PFSK-1 (cell line): ENCODE results near the gene ATP6V0D1.

ENCODE experiments used
- FOXP2 ChIP-seq: optimal IDR thresholded peaks from 2 replicates; pipeline ENCODE3; 2011; ENCODE audit warnings: borderline replicate concordance, control low read depth, inconsistent platforms; ENCODE audit not compliant: insufficient read depth; ENCODE audit errors: extremely low read length, extremely low read depth
- POLR2AphosphoS5 ChIP-seq: IDR thresholded peaks from 2 replicates; pipeline ENCODE4 v1.6.1; 2012; ENCODE audit warnings: low read depth, mild to moderate bottlenecking, control low read depth, low read length, moderate library complexity
- REST ChIP-seq, 2 experiments: IDR thresholded peaks; 2 replicates each; pipeline versions ENCODE4 v1.6.1 to v1.8.0; 2011 to 2012; ENCODE audit warnings: low read depth in 2 of 2, low read length in 2 of 2, control low read depth in 1 of 2, inconsistent platforms in 1 of 2, mild to moderate bottlenecking in 1 of 2, moderate library complexity in 1 of 2; ENCODE audit not compliant: insufficient read depth in 1 of 2
- SIN3A ChIP-seq: IDR thresholded peaks from 2 replicates; pipeline ENCODE4 v1.6.1; 2012; ENCODE audit warnings: mild to moderate bottlenecking, low read length, moderate library complexity, borderline replicate concordance; ENCODE audit not compliant: insufficient read depth
- TAF1 ChIP-seq: IDR thresholded peaks from 2 replicates; pipeline ENCODE4 v1.6.1; 2012; ENCODE audit warnings: low read length, control low read depth, borderline replicate concordance; ENCODE audit not compliant: insufficient read depth

The ATP6V0D1 gene

GRCh38 chr16:67526149-67526791, 45.3 kb upstream of the ATP6V0D1 start:
- no peak for TF ChIP-seq FOXP2
- no peak for TF ChIP-seq POLR2AphosphoS5
- no peak for TF ChIP-seq TAF1
- TF ChIP-seq SIN3A, result no peak
- no peak for TF ChIP-seq REST (IDR thresholded peaks at IDR 0.05; ENCODE audit: insufficient read depth in 1 of 2, low read depth in 2 of 2, low read length in 2 of 2)

GRCh38 chr16:67525176-67525860, 44.4 kb upstream of the ATP6V0D1 start:
- TF ChIP-seq SIN3A (no peak), FOXP2 (no peak), TAF1 (no peak)

- no peak for TF ChIP-seq REST (IDR thresholded peaks at IDR 0.05; ENCODE audit: insufficient read depth in 1 of 2, low read depth in 2 of 2, low read length in 2 of 2)
- TF ChIP-seq TAF1, result no peak
- peak; percentile 31 for TF ChIP-seq FOXP2
- no peak for TF ChIP-seq SIN3A
- TF ChIP-seq POLR2AphosphoS5, result peak; percentile 35; the same call in 1 of the 2 replicates
These were observed 40.3 kb upstream of the ATP6V0D1 start for GRCh38 chr16:67521095-67521804.

GRCh38 chr16:67519242-67519641, 38.3 kb upstream of the ATP6V0D1 start:
- TF ChIP-seq SIN3A, result no peak
- TF ChIP-seq FOXP2, result no peak
- TF ChIP-seq REST (IDR thresholded peaks at IDR 0.05; ENCODE audit: insufficient read depth in 1 of 2, low read depth in 2 of 2, low read length in 2 of 2), result no peak
- no peak for TF ChIP-seq TAF1
- no peak for TF ChIP-seq POLR2AphosphoS5

- no peak for TF ChIP-seq REST (IDR thresholded peaks at IDR 0.05; ENCODE audit: insufficient read depth in 1 of 2, low read depth in 2 of 2, low read length in 2 of 2)
- TF ChIP-seq POLR2AphosphoS5, result no peak
- TF ChIP-seq SIN3A, result no peak
- no peak for TF ChIP-seq TAF1
- TF ChIP-seq FOXP2, result no peak
These were observed 37.7 kb upstream of the ATP6V0D1 start for GRCh38 chr16:67518676-67519075.
